NCI-H1436 treated with DMSO at 0.1 percent for 48 hours (cell line): ENCODE data around the gene POLDIP3.
"Not testable (repeated sequence)": the region's sequence is repeated elsewhere in the genome, so short reads cannot be mapped to it uniquely, and the experiment has no call there.

ENCODE experiments used
- DNase-seq: peaks from one replicate; lab custom pipeline; 2025; lab: John Stamatoyannopoulos, UW

The POLDIP3 gene

GRCh38 chr22:42553475-42554361 is 61.0 kb downstream of the POLDIP3 start, which contains the start of gene SERHL2:
SERHL2 (plus strand) TSS chr22:42553956; CDS start chr22:42554021, 65 bp downstream.
- DNase-seq: no peak

GRCh38 chr22:42552294-42552647 is 62.4 kb downstream of the POLDIP3 start:
- not testable (repeated sequence) for DNase-seq

- no peak for DNase-seq
These were observed 65.2 kb downstream of the POLDIP3 start for GRCh38 chr22:42549331-42550060.

GRCh38 chr22:42548597-42549330 is 65.9 kb downstream of the POLDIP3 start:
- no peak for DNase-seq

GRCh38 chr22:42548126-42548525 is 66.6 kb downstream of the POLDIP3 start:
- not testable (repeated sequence) for DNase-seq

- DNase-seq: no peak
These were observed 67.1 kb downstream of the POLDIP3 start for GRCh38 chr22:42547562-42547961.

- no peak for DNase-seq
These were observed 70.0 kb downstream of the POLDIP3 start for GRCh38 chr22:42544686-42545085.

- DNase-seq: not testable (repeated sequence)
These were observed 75.4 kb downstream of the POLDIP3 start for GRCh38 chr22:42539236-42539771.

GRCh38 chr22:42537199-42537831 is 77.4 kb downstream of the POLDIP3 start:
- not testable (repeated sequence) for DNase-seq

- DNase-seq: not testable (repeated sequence)
These were observed 78.0 kb downstream of the POLDIP3 start for GRCh38 chr22:42536634-42537033.

- DNase-seq: no peak
These were observed 78.5 kb downstream of the POLDIP3 start for GRCh38 chr22:42536166-42536565.

- not testable (repeated sequence) for DNase-seq
These were observed 79.5 kb downstream of the POLDIP3 start for GRCh38 chr22:42535082-42535731.
